ENCODE measurements around the gene HIVEP3. TPM values are rescaled to one million over a fixed set of nuclear protein-coding genes. Genes with fewer than 3 reads are reported as not detected.

Gene HIVEP3
- polyA plus RNA-seq, 1 of the 3 experiments (the other 2 are of a cell fraction): 6.4 TPM

DNA sequence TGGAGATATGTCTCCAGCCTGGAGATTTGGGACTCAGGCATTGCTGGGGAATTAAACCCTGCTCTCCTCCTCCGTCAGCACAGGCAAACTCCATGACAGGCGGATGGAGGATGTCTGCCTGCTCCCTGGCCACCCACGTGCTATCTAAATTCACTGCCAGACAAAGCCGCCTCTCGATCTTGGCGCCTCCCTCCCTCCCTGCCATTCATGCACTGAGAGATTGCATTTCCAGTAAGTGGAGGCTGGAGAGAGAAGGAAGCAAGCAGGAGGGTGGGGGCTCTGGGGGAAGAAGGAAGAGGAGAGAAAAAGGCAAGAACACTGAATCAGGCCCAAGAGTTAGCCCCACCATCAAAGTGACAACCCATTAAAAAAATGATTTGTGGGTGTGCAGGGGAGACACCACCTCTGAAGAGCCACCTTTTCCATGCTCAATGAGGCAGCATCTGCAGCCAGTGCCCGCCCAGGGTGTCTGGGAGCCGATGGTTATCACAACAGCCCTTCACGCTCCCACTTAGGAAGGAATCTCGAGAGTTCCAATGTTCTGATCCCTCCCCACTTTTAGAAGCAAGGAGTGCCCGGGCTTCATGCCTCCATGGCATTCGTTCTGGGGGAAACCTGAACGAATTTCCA, 183.0 kb downstream of the HIVEP3 start:
- Histone ChIP-seq H3K36me3 (replicated peaks in 1 of 2; ENCODE audit: control insufficient read depth in 1 of 2, insufficient read depth in 2 of 2, low read length in 1 of 2) (no peaks in the 10 kb centered on the region), H3K9me2 (no peaks in the 10 kb centered on the region), H3F3A (replicated peaks; ENCODE audit: insufficient read depth) (no peaks in the 10 kb centered on the region), H3K27ac (ENCODE audit: low read depth in 2 of 2, low read length in 1 of 2) (no peak overlapping the region), H4K20me1 (ENCODE audit: insufficient read depth) (no peaks in the 10 kb centered on the region), H3K9ac (no peak overlapping the region), H3K9me3 (no peaks in the 10 kb centered on the region), H3K4me2 (no peak overlapping the region), H3K4me3 (ENCODE audit: low read depth in 2 of 2, low read length in 1 of 2) (no peak overlapping the region), H3K4me1 (ENCODE audit: control insufficient read depth in 1 of 2, insufficient read depth in 2 of 2, low read depth in 1 of 2, low read length in 1 of 2) (peaks cover 0 to 37% of the 10 kb centered on the region in 2 experiments; a peak in 1 of 4 replicates), H3K27me3 (ENCODE audit: insufficient read depth) (no peaks in the 10 kb centered on the region), H2AFZ (ENCODE audit: low read depth) (no peak overlapping the region), H3K79me2 (ENCODE audit: insufficient read depth) (no peaks in the 10 kb centered on the region)
- ChIA-PET CTCF (no interaction called here), POLR2A (no interaction called here)
- TF ChIP-seq GATA2 (CRISPR knock-in tag; IDR thresholded peaks at IDR 0.05) (no peak), RCOR1 (IDR thresholded peaks at IDR 0.05; ENCODE audit: low read length) (no peak), FOXJ3 (CRISPR knock-in tag; IDR thresholded peaks at IDR 0.05) (no peak), JUND (IDR thresholded peaks at IDR 0.05) (no peak), SMC3 (IDR thresholded peaks at IDR 0.05; ENCODE audit: low read depth, low read length) (no peak), RFX5 (IDR thresholded peaks at IDR 0.05; ENCODE audit: low read length) (no peak), FOXM1 (IDR thresholded peaks at IDR 0.05; ENCODE audit: low read depth) (no peak)
- no peak for DNase-seq
- WGBS (ENCODE audit: low lambda C conversion rate): 77% methylated on average over 12 of the region's 13 CpGs

DNA sequence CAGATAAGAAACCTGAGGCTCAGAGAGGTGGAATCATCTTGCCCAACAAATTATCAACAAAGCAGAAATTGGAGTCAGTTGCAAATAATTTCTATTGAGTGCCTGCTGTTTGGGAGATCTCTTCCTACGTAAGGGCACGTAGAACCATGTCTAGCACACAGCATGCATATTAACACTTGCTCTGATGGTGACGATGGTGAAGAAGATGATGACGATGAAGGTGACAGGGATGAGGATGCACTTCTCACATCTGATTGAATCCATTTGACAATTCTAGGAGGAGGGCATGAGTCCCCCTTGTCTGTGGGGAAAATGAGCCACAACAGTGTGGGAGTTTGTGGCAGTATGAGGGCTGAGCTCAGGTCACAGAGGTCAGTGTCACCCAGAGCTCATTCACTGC, 183.6 kb downstream of the HIVEP3 start:
- H4K20me1 ChIP-seq (ENCODE audit: insufficient read depth): no peaks in the 10 kb centered on the region
- no peak overlapping the region for H3K27ac ChIP-seq (ENCODE audit: low read depth in 2 of 2, low read length in 1 of 2)
- H3K4me3 ChIP-seq (ENCODE audit: low read depth in 2 of 2, low read length in 1 of 2): no peak overlapping the region
- H3K36me3 ChIP-seq (replicated peaks in 1 of 2; ENCODE audit: control insufficient read depth in 1 of 2, insufficient read depth in 2 of 2, low read length in 1 of 2): no peaks in the 10 kb centered on the region
- WGBS (ENCODE audit: low lambda C conversion rate): 93% methylated on average over 4 of the region's 4 CpGs
- H3K4me2 ChIP-seq: no peak overlapping the region
- no peaks in the 10 kb centered on the region for H3K9me2 ChIP-seq
- H3K79me2 ChIP-seq (ENCODE audit: insufficient read depth): no peaks in the 10 kb centered on the region
- no peaks in the 10 kb centered on the region for H3F3A ChIP-seq (replicated peaks; ENCODE audit: insufficient read depth)
- TF ChIP-seq POLR2AphosphoS5 (IDR thresholded peaks at IDR 0.05; ENCODE audit: low read depth, low read length): no peak
- no peak for TF ChIP-seq FOXM1 (IDR thresholded peaks at IDR 0.05; ENCODE audit: low read depth)
- no peak for TF ChIP-seq RFX5 (IDR thresholded peaks at IDR 0.05; ENCODE audit: low read length)
- no peak for TF ChIP-seq MXI1 (IDR thresholded peaks at IDR 0.05; ENCODE audit: low read depth, low read length)
- TF ChIP-seq GATA2 (CRISPR knock-in tag; IDR thresholded peaks at IDR 0.05): no peak
- TF ChIP-seq, protein P1, sequence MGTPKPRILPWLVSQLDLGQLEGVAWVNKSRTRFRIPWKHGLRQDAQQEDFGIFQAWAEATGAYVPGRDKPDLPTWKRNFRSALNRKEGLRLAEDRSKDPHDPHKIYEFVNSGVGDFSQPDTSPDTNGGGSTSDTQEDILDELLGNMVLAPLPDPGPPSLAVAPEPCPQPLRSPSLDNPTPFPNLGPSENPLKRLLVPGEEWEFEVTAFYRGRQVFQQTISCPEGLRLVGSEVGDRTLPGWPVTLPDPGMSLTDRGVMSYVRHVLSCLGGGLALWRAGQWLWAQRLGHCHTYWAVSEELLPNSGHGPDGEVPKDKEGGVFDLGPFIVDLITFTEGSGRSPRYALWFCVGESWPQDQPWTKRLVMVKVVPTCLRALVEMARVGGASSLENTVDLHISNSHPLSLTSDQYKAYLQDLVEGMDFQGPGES (IDR thresholded peaks at IDR 0.05; ENCODE audit: low read depth, low read length): no peak
- TF ChIP-seq EZH2phosphoT487 (IDR thresholded peaks at IDR 0.05; ENCODE audit: borderline replicate concordance, low read depth): no peak
- no peaks in the 10 kb centered on the region for H3K27me3 ChIP-seq (ENCODE audit: insufficient read depth)
- H2AFZ ChIP-seq (ENCODE audit: low read depth): no peak overlapping the region
- no peak for DNase-seq
- H3K9me3 ChIP-seq: no peaks in the 10 kb centered on the region
- ChIA-PET CTCF (no interaction called here), POLR2A (no interaction called here)
- H3K4me1 ChIP-seq (ENCODE audit: control insufficient read depth in 1 of 2, insufficient read depth in 2 of 2, low read depth in 1 of 2, low read length in 1 of 2): peaks cover 0 to 37% of the 10 kb centered on the region in 2 experiments; a peak in 1 of 4 replicates
- H3K9ac ChIP-seq: no peak overlapping the region
